Measurements from ENCODE around the gene NTMT1.

- TF ChIP-seq CTCF (conservative IDR thresholded peaks at IDR 0.05; ENCODE audit: low read length) (no peak), EZH2phosphoT487 (IDR thresholded peaks at IDR 0.05; ENCODE audit: borderline replicate concordance) (no peak)
Measured at GRCh38 chr9:129607027-129607387, 19.0 kb upstream of the NTMT1 start.

Data from Loucy (cell line).